ENCODE measurements around the gene EXOC2.

Gene EXOC2

DNA sequence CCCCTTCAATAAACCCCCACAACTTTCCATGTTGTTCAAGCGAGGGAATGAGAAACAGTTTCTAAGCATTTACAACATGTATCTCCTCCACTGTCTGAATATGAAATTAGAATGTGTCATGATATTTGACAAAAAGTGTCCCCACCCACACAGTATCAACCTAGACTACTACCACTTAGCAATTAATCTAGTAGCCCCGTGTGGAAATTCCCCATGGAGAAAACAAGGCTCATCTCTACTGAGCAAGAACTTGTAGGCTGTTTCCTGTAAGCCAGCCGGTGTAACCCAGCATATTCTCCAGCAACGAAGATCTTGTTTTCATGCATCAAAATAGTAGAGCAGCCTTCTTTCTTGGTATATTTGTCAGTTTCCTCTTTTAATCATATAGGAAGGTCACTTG is 186.4 kb downstream of the EXOC2 start:
- no peak overlapping the region for H3K9ac ChIP-seq (ENCODE audit: low read length)
- H2AFZ ChIP-seq (ENCODE audit: low read depth, low read length) = no peak overlapping the region
- no peak overlapping the region for H3K4me2 ChIP-seq (ENCODE audit: low read length)
- H3K9me3 ChIP-seq (ENCODE audit: insufficient read depth, low read length) = no peaks in the 10 kb centered on the region
- no peak overlapping the region for H3K4me3 ChIP-seq (ENCODE audit: low read length)
- H3K79me2 ChIP-seq (ENCODE audit: low read length) = no peaks in the 10 kb centered on the region
- no peaks in the 10 kb centered on the region for H3K27me3 ChIP-seq (ENCODE audit: low read depth, low read length)
- TF ChIP-seq, protein P1, sequence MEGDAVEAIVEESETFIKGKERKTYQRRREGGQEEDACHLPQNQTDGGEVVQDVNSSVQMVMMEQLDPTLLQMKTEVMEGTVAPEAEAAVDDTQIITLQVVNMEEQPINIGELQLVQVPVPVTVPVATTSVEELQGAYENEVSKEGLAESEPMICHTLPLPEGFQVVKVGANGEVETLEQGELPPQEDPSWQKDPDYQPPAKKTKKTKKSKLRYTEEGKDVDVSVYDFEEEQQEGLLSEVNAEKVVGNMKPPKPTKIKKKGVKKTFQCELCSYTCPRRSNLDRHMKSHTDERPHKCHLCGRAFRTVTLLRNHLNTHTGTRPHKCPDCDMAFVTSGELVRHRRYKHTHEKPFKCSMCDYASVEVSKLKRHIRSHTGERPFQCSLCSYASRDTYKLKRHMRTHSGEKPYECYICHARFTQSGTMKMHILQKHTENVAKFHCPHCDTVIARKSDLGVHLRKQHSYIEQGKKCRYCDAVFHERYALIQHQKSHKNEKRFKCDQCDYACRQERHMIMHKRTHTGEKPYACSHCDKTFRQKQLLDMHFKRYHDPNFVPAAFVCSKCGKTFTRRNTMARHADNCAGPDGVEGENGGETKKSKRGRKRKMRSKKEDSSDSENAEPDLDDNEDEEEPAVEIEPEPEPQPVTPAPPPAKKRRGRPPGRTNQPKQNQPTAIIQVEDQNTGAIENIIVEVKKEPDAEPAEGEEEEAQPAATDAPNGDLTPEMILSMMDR (IDR thresholded peaks at IDR 0.05; ENCODE audit: low read depth, low read length) = no peak
- TF ChIP-seq EZH2phosphoT487 (IDR thresholded peaks at IDR 0.05; ENCODE audit: low read depth) = no peak
- H3K27ac ChIP-seq (ENCODE audit: low read length) = no peak overlapping the region
- peaks cover 41% of the 10 kb centered on the region for H3K4me1 ChIP-seq (ENCODE audit: low read length)
- no peaks in the 10 kb centered on the region for H4K20me1 ChIP-seq (ENCODE audit: insufficient read depth, low read length)
- no peaks in the 10 kb centered on the region for H3K36me3 ChIP-seq (replicated peaks; ENCODE audit: low read depth, low read length)

DNA sequence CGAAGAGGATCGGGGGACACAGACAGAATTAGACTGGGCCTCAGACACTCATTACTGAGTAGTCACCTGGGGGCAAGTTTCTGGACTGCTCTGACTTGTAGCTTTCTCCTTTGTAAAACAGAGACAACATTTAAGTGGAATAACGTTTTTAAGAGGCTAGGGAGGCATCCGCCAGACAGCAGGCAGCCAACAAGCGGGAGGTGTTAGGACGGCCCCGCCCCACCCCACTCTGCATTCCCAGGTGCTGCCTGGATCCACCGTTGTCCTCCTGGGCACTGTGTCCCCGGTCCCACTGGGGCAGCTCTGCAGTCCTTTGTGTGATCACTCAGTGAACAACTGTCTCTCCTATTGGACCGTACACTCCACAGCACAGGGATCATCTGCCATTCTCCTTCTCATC is 187.6 kb downstream of the EXOC2 start:
- Histone ChIP-seq H4K20me1 (ENCODE audit: insufficient read depth, low read length) (no peaks in the 10 kb centered on the region), H3K9me3 (ENCODE audit: insufficient read depth, low read length) (no peaks in the 10 kb centered on the region), H3K4me1 (ENCODE audit: low read length) (peaks cover 46% of the 10 kb centered on the region), H3K4me2 (ENCODE audit: low read length) (no peak overlapping the region), H3K79me2 (ENCODE audit: low read length) (peaks cover 4% of the 10 kb centered on the region; the same call in 1 of the 2 replicates), H3K36me3 (replicated peaks; ENCODE audit: low read depth, low read length) (no peaks in the 10 kb centered on the region), H2AFZ (ENCODE audit: low read depth, low read length) (no peak overlapping the region), H3K27ac (ENCODE audit: low read length) (no peak overlapping the region), H3K9ac (ENCODE audit: low read length) (no peak overlapping the region), H3K27me3 (ENCODE audit: low read depth, low read length) (no peaks in the 10 kb centered on the region), H3K4me3 (ENCODE audit: low read length) (no peak overlapping the region)
- TF ChIP-seq, protein P1 (IDR thresholded peaks at IDR 0.05; ENCODE audit: low read depth, low read length) = no peak
- TF ChIP-seq EZH2phosphoT487 (IDR thresholded peaks at IDR 0.05; ENCODE audit: low read depth) = no peak

DNA sequence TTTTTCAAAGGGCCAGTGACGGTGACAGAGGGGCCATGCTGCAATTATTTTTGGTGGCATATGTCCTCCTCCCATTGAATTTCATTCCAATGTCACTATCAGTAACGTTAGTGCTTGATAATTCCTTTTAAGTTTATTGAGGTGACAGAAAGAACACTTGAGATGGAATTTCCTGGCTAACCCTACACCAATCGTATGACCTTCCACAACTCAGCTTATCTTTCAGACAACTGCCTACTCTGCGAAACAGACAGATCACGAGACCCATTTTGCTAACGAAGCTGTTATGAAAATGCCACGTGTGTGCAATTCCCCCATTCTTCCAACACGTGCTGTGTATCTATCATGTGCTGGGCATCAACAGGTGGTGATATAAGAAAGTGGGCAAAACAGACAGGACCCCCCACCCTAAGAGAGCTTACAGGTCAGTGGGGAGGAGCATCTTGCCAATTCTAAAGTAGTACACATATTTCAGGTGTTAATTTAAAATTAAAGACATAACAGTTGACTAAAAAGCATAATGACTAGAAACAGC is 188.4 kb downstream of the EXOC2 start:
- Histone ChIP-seq H3K9me3 (ENCODE audit: insufficient read depth, low read length) (no peaks in the 10 kb centered on the region), H3K27me3 (ENCODE audit: low read depth, low read length) (no peaks in the 10 kb centered on the region), H3K4me2 (ENCODE audit: low read length) (no peak overlapping the region), H3K9ac (ENCODE audit: low read length) (no peak overlapping the region), H3K4me3 (ENCODE audit: low read length) (no peak overlapping the region), H3K27ac (ENCODE audit: low read length) (no peak overlapping the region), H2AFZ (ENCODE audit: low read depth, low read length) (no peak overlapping the region), H3K4me1 (ENCODE audit: low read length) (peaks cover 46% of the 10 kb centered on the region), H3K36me3 (replicated peaks; ENCODE audit: low read depth, low read length) (no peaks in the 10 kb centered on the region), H3K79me2 (ENCODE audit: low read length) (peaks cover 6% of the 10 kb centered on the region; the same call in 1 of the 2 replicates), H4K20me1 (ENCODE audit: insufficient read depth, low read length) (no peaks in the 10 kb centered on the region)
- TF ChIP-seq, protein P1 (IDR thresholded peaks at IDR 0.05; ENCODE audit: low read depth, low read length) = no peak
- no peak for TF ChIP-seq EZH2phosphoT487 (IDR thresholded peaks at IDR 0.05; ENCODE audit: low read depth)

DNA sequence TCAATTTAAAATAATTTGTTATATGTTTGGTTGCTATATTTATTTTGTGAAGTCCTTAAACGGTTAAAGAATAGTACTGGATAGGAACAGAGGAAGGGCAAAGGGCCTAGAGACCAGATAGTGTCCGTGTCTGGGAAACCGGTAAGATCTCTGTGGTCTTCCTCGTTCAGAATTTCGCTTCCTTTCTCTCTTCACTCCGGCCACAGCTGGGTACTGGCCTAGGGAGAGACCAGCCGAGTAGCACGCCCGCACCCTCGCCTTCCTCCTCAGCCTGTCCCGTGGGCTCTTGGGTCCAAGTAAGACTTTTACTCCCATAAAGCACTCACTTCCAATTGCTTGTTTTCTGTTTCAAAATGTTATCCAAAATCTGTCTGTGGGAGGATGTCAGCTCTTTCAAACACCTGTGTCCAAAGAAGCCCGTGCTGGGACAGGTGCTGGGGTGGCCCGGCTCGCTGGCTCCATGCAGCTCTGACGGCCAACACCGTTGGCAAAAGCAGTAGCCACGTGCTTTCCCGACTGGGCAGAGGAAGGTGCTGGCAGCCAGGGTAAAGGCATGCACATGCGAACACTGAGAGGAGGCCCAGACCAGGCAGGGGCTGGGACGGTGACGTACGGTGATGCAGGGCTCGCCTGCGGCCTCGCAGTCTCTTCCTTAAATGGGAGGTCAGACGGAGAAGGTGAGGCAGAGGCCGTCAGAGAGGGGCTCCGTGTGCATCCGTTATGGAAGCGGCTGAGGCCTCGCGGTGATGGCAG is 189.2 kb downstream of the EXOC2 start:
- Histone ChIP-seq H4K20me1 (ENCODE audit: insufficient read depth, low read length) (no peaks in the 10 kb centered on the region), H3K27me3 (ENCODE audit: low read depth, low read length) (no peaks in the 10 kb centered on the region), H3K4me3 (ENCODE audit: low read length) (no peak overlapping the region), H3K9me3 (ENCODE audit: insufficient read depth, low read length) (no peaks in the 10 kb centered on the region), H3K4me1 (ENCODE audit: low read length) (peaks cover 49% of the 10 kb centered on the region), H3K36me3 (replicated peaks; ENCODE audit: low read depth, low read length) (no peaks in the 10 kb centered on the region), H3K4me2 (ENCODE audit: low read length) (no peak overlapping the region), H3K27ac (ENCODE audit: low read length) (no peak overlapping the region), H3K79me2 (ENCODE audit: low read length) (peaks cover 6% of the 10 kb centered on the region; the same call in 1 of the 2 replicates), H2AFZ (ENCODE audit: low read depth, low read length) (no peak overlapping the region), H3K9ac (ENCODE audit: low read length) (no peak overlapping the region)
- TF ChIP-seq EZH2phosphoT487 (IDR thresholded peaks at IDR 0.05; ENCODE audit: low read depth) = no peak
- TF ChIP-seq, protein P1 (IDR thresholded peaks at IDR 0.05; ENCODE audit: low read depth, low read length) = no peak
